Left kidney (tissue), 2 donors: ENCODE results near the gene TBC1D10A. TPM values are rescaled to one million over a fixed set of nuclear protein-coding genes. Genes with fewer than 3 reads are reported as not detected.
"Not testable (repeated sequence)": the region's sequence is repeated elsewhere in the genome, so short reads cannot be mapped to it uniquely, and the experiment has no call there.

Experiments used
- DNase-seq: peaks from one replicate; pipeline ENCODE4 v3.0.0-alpha.2; 2013
- polyA plus RNA-seq: library from polyadenylated mRNA; unstranded; fragments of 120-200 nt; gene quantifications from one replicate; pipeline ENCODE4 v1.2.1, GENCODE V29; 2013; ENCODE audit not compliant: insufficient read length

TBC1D10A gene
- polyA plus RNA-seq, 1 donor: 12.9 TPM

DNA sequence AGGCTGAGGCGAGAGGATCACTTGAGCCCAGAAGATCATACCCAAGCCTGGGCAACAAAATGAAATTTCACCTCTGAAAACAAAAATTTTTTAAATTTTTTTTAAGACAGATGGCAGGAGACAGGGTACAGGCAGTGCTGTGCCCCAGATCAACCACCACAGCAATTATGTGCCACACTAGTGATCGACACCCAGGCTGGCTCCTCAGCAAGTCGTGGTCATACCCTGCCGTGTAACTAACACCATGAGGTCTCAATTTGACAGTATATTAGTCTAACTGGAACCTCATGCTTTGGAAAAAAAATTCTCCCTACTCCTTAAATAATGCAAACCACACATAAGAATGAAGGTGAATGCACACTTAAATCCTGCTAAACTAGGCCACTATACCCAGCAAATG lies 21.7 kb upstream of the TBC1D10A start:
- DNase-seq: no peak

DNA sequence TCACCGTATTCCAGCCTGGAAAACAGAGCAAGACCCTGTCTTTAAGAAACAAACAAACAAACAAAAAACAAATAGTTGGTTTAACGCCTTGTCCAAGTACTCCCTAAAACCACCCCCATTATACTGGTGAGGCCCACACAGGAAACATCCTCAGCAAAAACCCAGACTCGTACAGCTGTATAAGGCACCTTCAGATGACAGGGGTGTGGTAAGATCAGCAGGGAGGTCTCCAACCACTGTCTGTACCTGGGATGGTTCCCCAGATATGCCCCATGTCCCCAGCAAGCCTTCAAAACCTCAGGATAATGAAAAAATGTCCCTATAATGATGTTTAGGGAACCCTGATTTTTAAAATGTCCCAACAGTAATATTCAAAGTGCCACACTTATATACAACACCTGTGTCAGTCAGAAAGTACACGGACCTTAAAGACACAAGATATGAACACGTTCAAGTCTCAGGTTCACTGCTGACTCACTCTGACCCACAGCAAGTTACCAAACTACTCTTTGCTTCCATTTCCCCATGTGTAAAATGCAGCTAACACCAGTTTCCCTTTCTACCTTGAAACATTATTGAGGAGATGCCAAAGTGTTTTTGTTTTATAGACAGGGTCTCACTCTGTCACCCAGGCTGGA lies 20.6 kb upstream of the TBC1D10A start:
- DNase-seq: no peak

GRCh38 chr22:30344447-30345200 lies 17.9 kb upstream of the TBC1D10A start:
- DNase-seq: no peak

DNA sequence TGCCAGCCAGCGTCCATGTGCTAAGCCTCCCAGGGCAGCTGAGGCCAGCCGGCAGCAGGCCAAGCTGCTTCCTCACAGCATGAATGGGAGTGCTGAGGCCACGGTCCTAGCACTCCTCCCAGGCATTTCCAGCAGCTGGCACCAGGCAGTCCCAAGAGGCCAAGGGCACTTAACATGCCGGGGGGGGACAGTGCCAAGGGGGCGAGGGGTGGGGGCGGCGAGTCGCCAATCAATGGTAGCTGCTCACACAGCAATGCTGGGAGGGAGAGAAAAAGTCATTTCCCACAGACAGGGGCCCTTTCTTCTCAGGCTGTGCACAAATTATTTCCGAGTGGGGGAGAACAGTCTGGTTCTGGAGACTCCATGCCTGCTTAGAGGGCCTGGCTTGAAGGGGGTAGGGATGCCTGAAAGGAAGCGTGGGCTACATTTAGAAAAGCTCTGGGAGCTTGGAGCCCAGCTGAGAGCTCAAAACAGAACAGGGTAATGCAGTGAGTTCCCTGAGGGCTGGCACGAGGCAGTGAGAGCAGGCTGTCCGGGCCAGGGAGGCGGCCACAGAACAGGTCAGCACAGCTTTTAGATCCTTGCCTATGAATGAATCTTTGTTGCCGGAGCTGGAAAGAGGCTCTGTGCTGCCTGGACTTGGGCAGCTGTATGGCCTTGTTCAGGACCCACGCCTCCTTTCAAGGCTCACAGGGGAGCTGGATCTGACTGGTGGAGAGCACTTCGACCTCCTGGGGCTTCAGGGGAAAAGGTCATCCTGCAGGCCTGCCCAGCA lies 14.4 kb upstream of the TBC1D10A start:
- no peak for DNase-seq

GRCh38 chr22:30338802-30339201 lies 12.1 kb upstream of the TBC1D10A start:
- DNase-seq: no peak

- not testable (repeated sequence) for DNase-seq
Observed at GRCh38 chr22:30338341-30338740, 11.6 kb upstream of the TBC1D10A start.

DNA sequence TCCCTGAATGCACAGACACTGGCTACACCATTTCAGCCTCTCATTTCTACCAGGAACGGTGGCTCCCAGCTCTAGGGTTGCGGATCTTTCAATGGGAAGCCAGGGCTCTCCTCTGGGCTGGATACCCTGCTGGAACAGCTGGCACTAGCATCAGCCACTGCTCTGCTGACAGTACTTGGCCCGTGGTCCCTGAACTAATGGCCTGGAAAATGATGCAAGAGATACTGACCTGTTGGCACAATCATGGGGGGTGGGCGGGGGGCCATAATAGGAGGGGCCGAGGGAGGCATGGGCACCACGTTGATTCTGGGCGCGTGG lies 10.7 kb upstream of the TBC1D10A start:
- no peak for DNase-seq

GRCh38 chr22:30336752-30337460 lies 10.2 kb upstream of the TBC1D10A start:
- DNase-seq: no peak

GRCh38 chr22:30335236-30335635 lies 8.5 kb upstream of the TBC1D10A start:
- no peak for DNase-seq

DNA sequence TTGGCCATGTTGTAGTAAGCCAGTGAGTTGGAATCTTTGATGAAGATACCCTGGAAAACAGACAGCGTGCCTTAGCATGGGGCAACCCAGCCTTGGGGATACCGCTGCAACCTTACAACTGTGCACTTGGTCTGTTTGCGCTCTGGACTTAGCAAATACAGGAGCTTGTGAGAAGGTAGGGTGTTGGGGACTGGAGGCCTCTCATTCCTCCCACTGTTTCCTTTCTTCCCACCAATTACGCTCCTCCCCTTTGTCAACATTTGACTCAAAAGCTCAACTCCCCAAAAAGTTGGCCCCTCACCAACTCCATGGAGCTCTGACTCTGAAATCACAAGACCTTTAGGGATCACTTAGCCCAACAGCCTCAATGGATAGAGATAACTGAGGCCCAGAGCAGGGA lies 7.9 kb upstream of the TBC1D10A start:
- DNase-seq: no peak

GRCh38 chr22:30333707-30334087 lies 7.0 kb upstream of the TBC1D10A start:
- no peak for DNase-seq

GRCh38 chr22:30332994-30333706 lies 6.4 kb upstream of the TBC1D10A start:
- no peak for DNase-seq

DNA sequence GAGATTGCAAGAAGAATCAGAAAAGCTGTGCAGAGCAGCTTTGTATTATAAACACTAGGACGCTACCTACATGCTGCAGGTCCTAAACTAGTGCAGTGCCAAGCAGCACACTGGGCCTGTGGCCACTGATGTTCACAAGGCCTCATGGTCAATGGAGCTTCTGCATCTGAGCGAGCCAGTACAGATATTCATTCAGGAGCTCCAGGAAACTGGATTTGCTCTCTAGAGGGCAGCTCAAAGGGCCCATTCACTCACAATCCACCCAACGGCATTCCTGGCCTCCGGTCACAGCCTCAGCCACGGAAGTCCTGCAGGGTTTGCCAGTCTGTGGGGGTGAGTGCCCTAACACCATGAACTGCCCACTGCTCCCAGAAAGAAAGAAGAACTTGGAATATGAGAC lies 5.8 kb upstream of the TBC1D10A start:
- no peak for DNase-seq

DNA sequence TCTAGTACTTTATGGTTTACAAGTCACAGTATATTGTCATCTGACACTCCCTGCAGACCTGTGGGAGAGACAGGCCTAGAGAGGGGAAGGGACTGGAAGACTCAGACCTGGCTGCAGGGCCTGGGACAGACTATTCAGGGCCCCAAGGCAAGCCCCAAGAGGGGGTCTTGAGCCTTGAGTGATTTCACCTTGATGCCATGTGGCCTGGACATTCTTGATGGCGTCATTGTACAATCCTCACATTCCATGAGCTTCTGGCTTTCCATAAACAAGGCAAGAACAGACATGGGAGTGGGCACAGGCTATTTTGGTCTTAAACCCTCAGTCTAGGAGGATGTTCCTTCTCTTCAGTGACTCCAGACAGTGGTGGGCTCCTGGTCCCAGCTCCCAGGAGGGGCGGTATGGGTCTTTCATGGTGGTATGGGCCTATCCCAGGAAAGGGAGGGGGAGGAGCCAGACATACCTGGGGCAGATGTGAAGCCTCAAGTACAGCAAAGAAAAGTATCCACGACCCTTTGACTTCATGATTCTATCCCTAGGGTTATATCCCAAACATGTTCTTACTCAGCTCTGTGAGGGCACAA lies 1.8 kb upstream of the TBC1D10A start:
- DNase-seq: no peak

DNA sequence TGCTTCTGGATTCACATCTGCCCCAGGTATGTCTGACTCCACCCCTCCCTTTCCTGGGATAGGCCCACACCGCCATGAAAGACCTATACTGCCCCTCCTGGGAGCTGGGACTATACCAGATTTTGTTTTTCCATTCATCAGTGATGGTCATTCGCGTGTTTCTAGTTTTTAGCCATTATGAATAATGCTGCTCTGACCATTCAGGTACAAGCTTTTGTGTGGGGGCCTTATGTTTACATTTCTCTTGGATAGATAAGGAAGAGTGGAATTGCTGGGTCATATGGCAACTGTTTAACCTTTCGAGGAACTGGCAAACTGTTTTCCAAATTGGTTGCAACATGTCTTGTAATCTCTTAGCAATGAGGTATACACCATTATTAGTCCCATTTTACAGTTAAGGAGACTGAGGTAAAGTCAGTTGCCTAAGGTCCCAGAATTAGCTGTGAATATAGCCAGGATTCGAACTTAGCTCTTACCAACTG lies 1.2 kb upstream of the TBC1D10A start:
- DNase-seq: no peak

GRCh38 chr22:30326255-30326705 lies 461 bp downstream of the TBC1D10A start:
- no peak for DNase-seq

DNA sequence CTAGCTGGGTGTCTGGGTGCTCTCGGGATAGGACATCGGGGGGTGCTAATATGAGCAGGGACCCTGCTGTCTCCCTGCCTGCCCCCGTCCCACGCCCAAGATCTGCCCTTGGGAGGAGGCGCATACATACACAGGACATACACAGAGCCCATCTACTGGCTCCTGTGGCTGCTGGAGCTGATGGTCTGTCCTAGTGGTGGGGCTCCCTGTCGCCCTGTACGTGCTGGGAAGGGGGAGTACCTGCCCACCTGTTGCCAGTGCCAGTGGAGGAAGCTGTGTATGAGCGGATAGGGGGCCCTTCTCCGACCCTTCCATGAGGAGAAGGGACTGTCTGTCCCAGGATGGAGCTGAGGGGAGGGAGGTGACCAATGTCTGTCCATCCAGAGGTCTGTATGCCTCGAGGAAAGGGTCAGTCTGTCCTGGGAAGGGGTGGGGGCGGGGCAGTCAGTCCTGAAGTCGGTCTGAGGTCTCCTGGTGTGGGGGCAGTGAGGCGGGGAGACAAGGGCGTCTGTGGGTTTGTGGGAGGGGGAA lies 952 bp downstream of the TBC1D10A start:
- no peak for DNase-seq

GRCh38 chr22:30325065-30325720 lies 1.5 kb downstream of the TBC1D10A start:
- DNase-seq: no peak

GRCh38 chr22:30324014-30324730 lies 2.6 kb downstream of the TBC1D10A start:
- no peak for DNase-seq

DNA sequence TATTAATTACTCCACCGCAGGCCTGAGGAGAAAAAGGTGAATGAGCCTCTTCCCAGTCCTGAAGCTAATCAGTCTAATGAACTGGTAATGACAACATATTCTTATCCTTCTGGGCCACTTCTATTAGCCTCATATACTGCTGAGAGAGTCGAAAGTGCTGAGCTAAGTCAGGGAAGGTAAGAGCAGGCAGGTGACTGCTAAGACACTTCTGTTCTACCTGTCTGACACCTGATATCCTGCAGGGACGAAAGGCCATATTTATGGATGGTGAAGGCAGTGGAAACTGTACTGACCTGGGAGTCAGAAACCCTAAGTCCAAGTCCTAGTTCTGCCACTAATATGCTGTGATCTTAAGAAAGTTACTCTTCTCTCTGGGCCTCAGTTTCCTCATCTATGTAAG lies 3.5 kb downstream of the TBC1D10A start:
- DNase-seq: no peak
